ENCODE measurements around the gene PTGFRN. TPM values are rescaled to one million over a fixed set of nuclear protein-coding genes. Genes with fewer than 3 reads are reported as not detected.

The PTGFRN gene
- total and polyA plus RNA-seq, 2 experiments from 2014 or later = 17.4 to 32.7 TPM

GRCh38 chr1:116997636-116998035, 87.9 kb downstream of the PTGFRN start:
- Histone ChIP-seq H4K20me1 (replicated peaks; ENCODE audit: insufficient read depth) (no peaks in the 10 kb centered on the region), H3F3A (replicated peaks; ENCODE audit: low read depth) (no peaks in the 10 kb centered on the region), H3K9me2 (ENCODE audit: insufficient read depth) (peaks cover 10% of the 10 kb centered on the region; the same call in 1 of the 2 replicates), H3K4me2 (no peak overlapping the region), H2AFZ (no peak overlapping the region), H3K36me3 (ENCODE audit: insufficient read depth) (no peaks in the 10 kb centered on the region), H3K79me2 (replicated peaks; ENCODE audit: insufficient read depth) (no peaks in the 10 kb centered on the region), H3K27ac (ENCODE audit: low read depth) (no peak overlapping the region), H3K4me1 (ENCODE audit: insufficient read depth) (no peaks in the 10 kb centered on the region), H3K4me3 (no peak overlapping the region), H3K27me3 (ENCODE audit: insufficient read depth) (no peaks in the 10 kb centered on the region)
- Mint-ChIP-seq H3K4me1 (peaks cover 8% of the 10 kb centered on the region), H3K27ac (no peak overlapping the region), H3K27me3 (ENCODE audit: insufficient read depth, low read depth, poor library complexity) (no peaks in the 10 kb centered on the region), H3K4me3 (no peak overlapping the region), H3K9me3 (no peaks in the 10 kb centered on the region; the same call in 2 of the 3 replicates), H3K36me3 (ENCODE audit: low read depth) (peaks cover 10% of the 10 kb centered on the region)
- ATAC-seq (no peak), DNase-seq (ENCODE audit: low spot score) (no peak)
- no peak for TF ChIP-seq NANOG (IDR thresholded peaks at IDR 0.05; ENCODE audit: borderline replicate concordance)
- TF ChIP-seq ZNF331 (CRISPR knock-in tag; IDR thresholded peaks at IDR 0.05; ENCODE audit: low read depth) = no peak
- TF ChIP-seq REST (IDR thresholded peaks at IDR 0.05; ENCODE audit: unreplicated experiment) = no peak
- TF ChIP-seq ZNF462 (CRISPR knock-in tag; IDR thresholded peaks at IDR 0.05) = no peak
- TF ChIP-seq CREB1 (CRISPR knock-in tag; IDR thresholded peaks at IDR 0.05; ENCODE audit: low read depth) = no peak
- TF ChIP-seq CTCF (conservative IDR thresholded peaks at IDR 0.05; ENCODE audit: low read depth in 2 of 2) = no peak
- no peak for TF ChIP-seq STAT1 (IDR thresholded peaks at IDR 0.05; ENCODE audit: unreplicated experiment)
- no peak for TF ChIP-seq ETS1 (IDR thresholded peaks at IDR 0.05)
